NCI-H2081 (cell line): ENCODE measurements around the gene VSIG10.
A peak's percentile ranks its signal among the peaks of the same experiment; 100 is the strongest.
"Not testable (repeated sequence)": the region's sequence is repeated elsewhere in the genome, so short reads cannot be mapped to it uniquely, and the experiment has no call there.

Experiments
- DNase-seq, 2 experiments: peaks; one replicate each; lab custom pipeline; 2025; lab: John Stamatoyannopoulos, UW

Gene VSIG10

GRCh38 chr12:118103601-118104382 lies at the start of gene VSIG10:
Gene VSIG10, minus strand, starts transcription at chr12:118104011. Its CDS starts 340 bp downstream, at chr12:118103671.
- DNase-seq, result peak; percentile 49 to 74

DNA sequence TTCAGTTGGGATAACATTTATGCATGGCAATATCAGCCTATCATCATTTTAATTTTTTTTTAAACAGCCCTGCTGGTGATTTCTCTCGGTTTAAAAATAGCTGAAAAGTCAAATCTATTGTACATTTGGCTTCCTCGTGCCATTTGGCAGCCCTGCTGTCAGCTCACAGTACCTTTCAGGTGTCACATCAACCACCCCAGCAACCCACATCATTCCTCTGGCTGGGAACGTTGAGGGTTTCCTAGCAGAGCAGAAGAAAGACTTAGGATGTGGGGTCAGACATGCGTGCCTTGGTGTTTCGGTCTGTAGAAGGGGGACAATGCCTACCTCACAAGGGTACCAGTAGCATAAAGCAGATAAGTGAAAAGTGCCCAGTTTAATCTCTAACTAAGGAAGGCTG lies 47.9 kb upstream of the VSIG10 start:
- no peak for DNase-seq

DNA sequence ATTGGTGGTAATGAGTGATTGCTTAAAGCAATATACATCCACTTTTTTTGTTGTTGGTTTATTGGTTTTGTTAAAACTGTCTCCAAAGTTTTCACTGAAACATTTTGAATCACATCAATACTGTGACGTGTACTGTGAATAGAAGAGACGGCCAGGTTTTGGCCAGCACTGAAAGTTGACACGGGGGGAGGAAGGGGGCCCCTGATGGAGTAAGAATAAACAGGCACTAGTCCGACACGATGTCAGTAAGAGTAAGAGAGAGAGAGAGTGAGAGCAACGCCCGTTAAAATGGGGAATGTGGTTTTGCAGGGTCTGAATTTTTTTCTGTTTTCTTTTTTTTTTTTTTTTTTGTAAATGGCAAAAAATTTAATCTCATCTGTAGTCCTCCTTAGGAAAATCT lies 46.8 kb upstream of the VSIG10 start:
- DNase-seq, result no peak

DNA sequence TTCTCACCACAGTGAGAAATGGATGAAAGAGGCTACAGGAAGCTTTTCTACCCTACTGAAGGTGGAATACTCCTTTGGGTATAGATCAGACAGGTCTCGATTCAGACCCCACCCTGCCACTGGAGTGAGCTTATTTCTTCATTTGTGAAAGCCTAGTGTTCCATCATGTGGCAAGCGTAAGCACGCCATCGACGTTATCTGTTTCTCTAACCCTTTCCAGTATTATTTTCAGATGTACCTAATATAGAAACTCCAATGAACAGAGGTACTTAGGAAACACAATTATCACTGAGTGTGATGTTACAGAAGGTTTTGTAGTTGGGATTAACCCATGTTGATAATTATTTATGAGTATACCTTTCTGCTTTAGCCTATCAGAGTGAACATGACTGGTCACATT lies 44.5 kb upstream of the VSIG10 start:
- no peak for DNase-seq

- no peak for DNase-seq
Measured at GRCh38 chr12:118145798-118146156, 42.0 kb upstream of the VSIG10 start.

GRCh38 chr12:118145113-118145797 lies 41.4 kb upstream of the VSIG10 start:
- DNase-seq, result no peak

DNA sequence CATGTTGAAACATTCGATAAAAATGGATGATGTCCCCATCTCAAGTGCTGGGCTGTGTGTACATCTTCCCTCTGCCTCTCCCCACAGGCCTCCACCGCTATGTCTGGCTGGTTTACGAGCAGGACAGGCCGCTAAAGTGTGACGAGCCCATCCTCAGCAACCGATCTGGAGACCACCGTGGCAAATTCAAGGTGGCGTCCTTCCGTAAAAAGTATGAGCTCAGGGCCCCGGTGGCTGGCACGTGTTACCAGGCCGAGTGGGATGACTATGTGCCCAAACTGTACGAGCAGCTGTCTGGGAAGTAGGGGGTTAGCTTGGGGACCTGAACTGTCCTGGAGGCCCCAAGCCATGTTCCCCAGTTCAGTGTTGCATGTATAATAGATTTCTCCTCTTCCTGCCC lies 40.7 kb upstream of the VSIG10 start:
- DNase-seq, result no peak

DNA sequence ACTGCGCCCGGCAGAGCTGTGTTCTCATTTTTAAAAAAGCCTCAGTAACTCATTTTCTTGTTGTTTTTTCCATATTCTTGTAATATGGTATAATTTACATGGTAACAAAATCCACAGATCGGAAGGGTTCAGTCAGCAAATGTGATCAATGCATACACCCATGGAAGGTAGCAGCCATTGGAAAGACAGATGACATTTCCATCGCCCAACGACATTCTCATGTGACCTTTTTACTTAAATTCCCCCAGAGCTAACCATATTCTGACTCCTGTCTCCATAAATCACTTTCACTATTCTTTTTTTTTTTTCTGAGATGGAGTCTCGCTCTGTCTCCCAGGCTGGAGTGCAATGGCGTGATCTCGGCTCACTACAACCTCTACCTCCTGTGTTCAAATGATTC lies 37.0 kb upstream of the VSIG10 start:
- no peak for DNase-seq

DNA sequence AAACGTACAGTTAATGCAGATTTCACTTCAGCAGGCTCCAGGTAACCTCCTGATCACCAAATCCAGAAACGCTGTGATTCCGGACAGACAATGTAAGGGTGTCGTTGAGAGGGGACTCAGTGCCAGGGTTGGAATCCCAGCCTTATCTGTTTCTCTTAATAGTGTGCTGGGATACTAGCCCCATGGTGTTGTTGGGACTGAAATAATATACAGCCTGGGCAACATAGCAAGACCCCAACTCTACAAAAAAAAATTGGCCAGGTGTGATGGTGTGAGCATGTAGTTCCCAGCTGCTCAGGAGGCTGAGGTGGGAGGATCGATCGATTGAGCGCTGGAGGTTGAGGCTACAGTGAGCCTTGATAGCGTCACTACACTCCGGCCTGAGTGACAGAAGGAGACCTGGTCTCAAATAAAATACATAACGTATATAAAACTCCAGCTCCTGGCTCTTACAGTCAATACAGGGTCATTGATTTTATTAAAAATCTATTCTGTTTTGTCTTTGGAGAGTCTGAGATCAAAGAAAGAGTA lies 33.4 kb upstream of the VSIG10 start:
- no peak for DNase-seq

- peak in 1 of 2 experiments; percentile 28 for DNase-seq
Measured at GRCh38 chr12:118136559-118137003, 32.8 kb upstream of the VSIG10 start.

- DNase-seq, result peak; percentile 91 to 93
Measured at GRCh38 chr12:118135788-118136558, 32.2 kb upstream of the VSIG10 start, which contains the start of gene PEBP1. Gene PEBP1, plus strand, starts transcription at chr12:118136124. Its CDS starts 86 bp downstream, at chr12:118136210.

DNA sequence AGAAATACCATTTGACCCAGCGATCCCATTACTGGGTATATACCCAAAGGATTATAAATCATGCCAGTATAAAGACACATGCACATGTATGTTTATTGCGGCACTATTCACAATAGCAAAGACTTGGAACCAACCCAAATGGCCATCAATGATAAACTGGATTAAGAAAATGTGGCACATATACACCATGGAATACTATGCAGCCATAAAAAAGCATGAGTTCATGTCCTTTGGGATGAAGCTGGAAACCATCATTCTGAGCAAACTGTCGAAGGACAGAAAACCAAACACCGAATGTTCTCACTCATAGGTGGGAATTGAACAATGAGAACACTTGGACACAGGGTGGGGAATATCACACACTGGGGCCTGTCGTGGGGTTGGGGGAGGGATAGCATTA lies 25.6 kb upstream of the VSIG10 start:
- not testable (repeated sequence) for DNase-seq

- DNase-seq, result no peak
Measured at GRCh38 chr12:118127867-118128266, 24.1 kb upstream of the VSIG10 start.

- no peak for DNase-seq
Measured at GRCh38 chr12:118126119-118126757, 22.4 kb upstream of the VSIG10 start.

GRCh38 chr12:118125743-118126118 lies 21.9 kb upstream of the VSIG10 start:
- no peak for DNase-seq

GRCh38 chr12:118124333-118124874 lies 20.6 kb upstream of the VSIG10 start:
- no peak for DNase-seq

GRCh38 chr12:118122264-118122663 lies 18.5 kb upstream of the VSIG10 start:
- DNase-seq, result no peak

DNA sequence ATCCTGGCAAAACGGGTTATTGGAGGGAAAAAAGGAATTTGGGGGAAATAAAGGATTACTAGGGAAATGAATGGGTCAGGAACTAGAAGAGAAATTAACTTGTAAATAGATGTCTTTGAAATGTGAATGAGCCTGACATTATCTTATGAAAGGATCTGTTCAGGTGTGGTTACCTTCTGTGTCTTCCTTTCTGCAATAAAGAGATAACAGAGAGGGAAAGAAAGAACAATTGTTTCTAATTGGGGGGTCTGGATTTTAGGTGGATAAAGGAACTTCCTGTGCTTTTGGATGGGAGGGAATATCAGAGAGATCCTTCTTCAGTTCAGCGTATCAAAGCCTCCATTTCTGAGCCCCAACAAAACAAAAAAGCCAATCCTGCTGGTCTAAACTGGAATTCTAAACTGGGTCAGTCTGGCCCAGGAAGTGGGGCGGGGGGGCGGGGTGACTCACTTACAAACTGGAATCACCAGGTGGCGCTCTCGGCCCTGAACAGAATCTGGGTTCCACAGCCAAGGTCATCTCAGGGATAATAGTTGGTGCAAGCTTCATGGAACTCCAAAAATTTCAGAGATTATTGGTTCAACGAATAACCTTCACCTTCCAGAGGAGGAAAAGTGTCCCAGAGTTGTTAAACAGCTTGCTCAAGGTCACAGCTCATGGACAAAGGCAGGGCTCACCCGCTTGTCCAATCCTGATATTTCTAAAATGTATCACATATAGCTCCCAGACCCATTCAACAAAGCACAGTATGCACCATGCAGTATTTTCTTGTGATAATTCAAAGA lies 17.0 kb upstream of the VSIG10 start:
- peak; percentile 65 to 71 for DNase-seq

DNA sequence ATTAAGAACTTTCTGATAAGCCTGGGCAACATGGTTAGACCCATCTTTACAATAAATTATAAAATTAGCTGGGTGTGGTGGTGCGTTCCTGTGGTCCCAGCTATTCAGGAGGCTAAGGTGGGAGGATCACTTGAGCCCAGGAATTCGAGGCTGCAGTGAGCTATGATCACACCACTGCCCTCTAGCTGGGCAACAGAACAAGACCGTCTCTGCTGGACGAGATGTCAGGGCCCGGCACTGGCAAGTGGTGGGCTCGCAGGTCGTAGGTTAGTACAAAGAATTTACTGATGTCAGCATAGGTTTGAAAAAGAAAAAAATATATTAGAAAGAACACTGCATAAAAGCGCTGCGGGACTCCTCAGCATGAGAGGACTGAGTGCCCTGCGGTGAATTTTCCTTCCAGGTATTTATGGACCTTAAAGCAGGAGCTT lies 15.7 kb upstream of the VSIG10 start:
- no peak for DNase-seq

- no peak for DNase-seq
Measured at GRCh38 chr12:118109088-118109487, 5.3 kb upstream of the VSIG10 start.

- DNase-seq, result no peak
Measured at GRCh38 chr12:118107694-118108093, 3.9 kb upstream of the VSIG10 start.
